GM18505 (cell line): Measurements from ENCODE around the gene FAM227B.
A peak's percentile ranks its signal among the peaks of the same experiment; 100 is the strongest.

Experiments
- ATAC-seq: cut with Tn5 transposase; IDR thresholded peaks from one replicate; pipeline ENCODE4 v1.9.1; 2021; ENCODE audit not compliant: unreplicated experiment
- POLR2A ChIP-seq: IDR thresholded peaks from 4 replicates; pipeline ENCODE4 v1.6.1; 2011; ENCODE audit warnings: borderline replicate concordance; ENCODE audit not compliant: insufficient read depth, insufficient read length; ENCODE audit errors: extremely low read depth

FAM227B gene

DNA sequence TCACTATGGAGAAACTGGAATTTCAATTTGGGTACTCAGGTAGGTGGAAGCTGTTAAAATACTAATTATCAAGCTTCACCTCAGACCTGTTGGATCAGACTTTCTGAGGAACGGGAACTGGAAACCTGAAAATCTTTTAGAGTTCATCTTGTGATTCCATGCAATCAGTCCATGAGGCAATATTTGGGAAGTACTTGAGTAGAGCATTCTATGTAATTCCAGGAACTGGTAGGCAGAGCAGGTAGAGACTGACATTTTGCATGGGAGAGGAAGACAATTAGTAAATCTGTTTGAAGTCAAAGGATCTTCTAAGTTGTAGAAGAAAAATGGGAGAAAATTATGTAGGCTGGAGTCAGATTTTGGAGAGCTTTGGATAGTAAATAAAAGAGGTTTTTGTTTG is 154.5 kb downstream of the FAM227B start:
- ATAC-seq = no peak

DNA sequence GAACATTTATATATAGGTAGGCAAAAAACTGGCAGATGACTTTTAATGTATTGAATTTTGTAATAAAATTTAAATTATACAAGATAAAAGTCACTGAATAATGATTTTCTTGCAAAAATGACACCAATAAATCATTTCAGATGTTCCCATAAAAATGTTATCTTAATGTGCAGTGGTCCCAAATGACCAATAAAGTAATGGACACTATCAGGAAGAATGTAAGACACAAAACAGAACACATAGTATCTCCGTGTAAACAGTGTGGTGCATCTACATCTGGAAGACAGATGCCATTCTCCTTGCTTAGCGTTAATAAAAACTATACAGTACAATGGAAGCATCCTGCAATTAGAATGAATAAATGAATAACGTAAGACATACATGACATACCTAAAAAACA is 156.1 kb downstream of the FAM227B start:
- ATAC-seq = no peak
- no peak for TF ChIP-seq POLR2A

More for the DNA sequence above, 154.5 kb downstream of the FAM227B start:
- no peak for TF ChIP-seq POLR2A

- no peak for ATAC-seq
- no peak for TF ChIP-seq POLR2A
These were observed 158.3 kb downstream of the FAM227B start for GRCh38 chr15:49462232-49462844.

DNA sequence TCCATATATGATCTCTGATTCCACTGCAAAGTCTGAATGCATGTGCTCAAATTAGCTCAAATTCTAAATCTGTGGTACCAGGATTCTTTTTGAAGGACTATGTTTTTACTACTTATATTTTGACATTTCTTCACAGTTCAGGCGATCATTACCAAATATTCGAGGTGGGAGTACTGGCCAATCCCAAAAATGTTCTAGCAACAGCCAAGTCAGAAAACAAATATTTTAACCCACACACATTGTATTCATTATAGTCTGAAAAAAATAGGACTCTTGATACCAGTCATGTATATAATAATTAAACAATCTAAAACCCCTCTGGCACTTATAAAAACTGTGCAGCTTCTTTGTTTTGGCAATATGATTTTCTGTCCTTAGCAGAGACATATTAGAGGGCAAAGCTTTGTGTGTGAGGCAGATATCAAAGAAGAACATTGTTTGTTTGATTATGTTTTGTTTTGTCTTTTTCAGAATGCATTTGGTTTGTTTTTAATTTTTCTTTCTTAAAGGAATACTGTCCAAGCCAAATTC is 160.1 kb downstream of the FAM227B start:
- ATAC-seq = no peak
- TF ChIP-seq POLR2A = no peak

- no peak for ATAC-seq
These were observed 162.5 kb downstream of the FAM227B start for GRCh38 chr15:49458145-49458544.

DNA sequence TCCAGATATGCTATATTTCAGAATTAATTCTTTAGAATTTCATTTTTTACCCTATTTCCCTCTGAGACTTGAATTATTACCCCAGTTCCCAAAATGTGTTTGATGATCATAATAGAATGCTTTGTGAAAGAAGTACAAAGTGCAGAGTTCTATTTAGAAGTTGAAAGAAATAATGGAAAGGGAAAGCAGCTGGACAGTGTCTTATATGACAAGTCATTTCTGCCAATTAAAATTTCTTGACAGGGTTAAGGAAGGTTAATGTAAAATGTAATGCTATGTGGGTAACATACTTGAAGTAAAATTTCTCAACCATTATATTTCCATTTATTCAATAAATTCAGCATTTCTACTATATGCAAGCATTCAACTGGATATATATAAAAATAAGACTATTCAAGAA is 164.5 kb downstream of the FAM227B start:
- TF ChIP-seq POLR2A = no peak
- ATAC-seq = no peak

More at GRCh38 chr15:49458145-49458544, 162.5 kb downstream of the FAM227B start:
- no peak for TF ChIP-seq POLR2A

DNA sequence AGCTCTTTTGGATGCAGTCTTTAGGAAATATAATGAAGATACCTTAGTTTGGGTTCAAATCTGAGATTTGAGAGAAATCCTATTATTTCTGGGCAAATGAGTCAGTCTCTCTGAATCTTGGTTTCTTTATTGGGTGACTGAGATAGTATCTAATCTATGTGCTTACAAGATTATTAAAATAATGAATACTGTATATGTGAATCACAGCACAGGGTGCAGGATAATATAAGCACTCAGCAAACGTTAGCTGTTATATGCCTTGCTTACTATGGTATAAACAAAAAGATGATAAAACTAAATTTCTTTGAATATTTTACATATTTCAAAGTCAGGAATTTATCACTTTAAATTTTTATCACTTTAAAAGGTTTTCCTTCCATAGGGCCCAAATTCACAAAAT is 168.0 kb downstream of the FAM227B start:
- TF ChIP-seq POLR2A = no peak
- no peak for ATAC-seq

- TF ChIP-seq POLR2A = no peak
- no peak for ATAC-seq
These were observed 178.8 kb downstream of the FAM227B start for GRCh38 chr15:49441816-49442215.

DNA sequence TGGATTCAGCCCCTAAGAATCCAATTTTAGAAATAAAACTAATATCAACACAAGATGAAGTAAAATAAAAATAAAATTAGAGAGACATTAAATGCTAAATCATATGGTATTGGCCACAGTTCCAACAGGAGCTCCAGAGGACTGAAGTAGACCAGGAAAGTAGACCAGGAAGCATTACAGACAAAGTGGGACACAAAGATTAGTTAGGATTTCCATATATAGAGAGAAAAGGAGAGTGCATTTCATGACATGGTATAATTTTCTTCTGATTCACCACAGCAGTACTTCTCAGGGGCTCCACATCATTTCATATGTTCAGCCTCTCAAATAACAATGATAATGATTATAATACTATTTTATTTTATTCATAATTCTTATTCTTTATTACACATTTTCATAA is 179.3 kb downstream of the FAM227B start:
- ATAC-seq = no peak
- no peak for TF ChIP-seq POLR2A

GRCh38 chr15:49439678-49440395 is 180.8 kb downstream of the FAM227B start:
- no peak for TF ChIP-seq POLR2A
- no peak for ATAC-seq

- peak; percentile 82 for ATAC-seq
- no peak for TF ChIP-seq POLR2A
These were observed 181.5 kb downstream of the FAM227B start for GRCh38 chr15:49438962-49439631.

GRCh38 chr15:49436751-49437150 is 183.9 kb downstream of the FAM227B start:
- no peak for ATAC-seq
- TF ChIP-seq POLR2A = no peak

DNA sequence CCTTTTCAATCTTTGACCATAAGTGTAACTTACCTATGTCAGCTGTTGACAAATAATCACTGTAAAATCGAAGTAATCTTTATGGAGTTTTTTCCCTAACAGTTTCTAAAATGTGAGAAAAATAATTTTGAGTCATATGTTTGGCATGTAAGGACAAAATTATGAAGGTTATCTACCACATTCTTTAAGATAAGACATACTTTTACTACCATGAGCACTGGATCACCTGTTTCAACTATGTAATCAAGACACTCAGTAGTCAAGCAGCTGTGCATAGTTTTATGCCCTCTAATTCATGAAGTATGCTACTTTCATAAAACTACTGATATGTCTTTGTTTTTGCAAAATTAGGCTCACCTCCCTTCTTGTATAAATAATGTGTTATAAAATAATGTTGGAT is 185.4 kb downstream of the FAM227B start:
- TF ChIP-seq POLR2A = no peak
- no peak for ATAC-seq
